Right cardiac atrium (tissue), 5 donors: ENCODE results near the gene IRF2BPL. TPM values are rescaled to one million over a fixed set of nuclear protein-coding genes. Genes with fewer than 3 reads are reported as not detected.
A peak's percentile ranks its signal among the peaks of the same experiment; 100 is the strongest.

Source experiments
- ATAC-seq, 2 donors: fragments of 200-7000 bp; cut with Tn5 transposase; one replicate each; pipeline versions ENCODE4 v1.8.0 to v1.9.1; 2020; ENCODE audit warnings: moderate library complexity in 2 of 2, mild to moderate bottlenecking in 1 of 2
- DNase-seq, 3 donors: peaks; one replicate each; pipeline ENCODE4 v3.0.0-alpha.2; 2020
- H3K27ac ChIP-seq: one replicate; pipeline ENCODE4 v1.5.1; 2013; ENCODE audit warnings: mild to moderate bottlenecking, low read length, control low read depth, moderate library complexity
- H3K27me3 ChIP-seq: one replicate; pipeline ENCODE4 v1.6.1; 2013; ENCODE audit not compliant: control insufficient read depth, insufficient read depth
- H3K4me1 ChIP-seq: one replicate; pipeline ENCODE4 v1.6.1; 2013; ENCODE audit warnings: low read length; ENCODE audit not compliant: control insufficient read depth, insufficient read depth
- H3K4me3 ChIP-seq: one replicate; pipeline ENCODE4 v1.5.1; 2013; ENCODE audit warnings: low read length, control low read depth
- H3K9me3 ChIP-seq: one replicate; pipeline ENCODE4 v1.6.1; 2013; ENCODE audit warnings: low read length; ENCODE audit not compliant: control insufficient read depth
- WGBS: extraction: QIAGEN DNeasy Blood & Tissue Kit; methylation state at CpG from one replicate; pipeline ENCODE4 v1.1.7; 2013; 5-methylcytosine and 5-hydroxymethylcytosine counted together
- intact Hi-C, 4 donors: fragments of 100-400 bp; cut with DNase I; formaldehyde crosslinking; loops; one replicate each; pipeline versions ENCODE4 v1.11.0 to v1.14.0; 2022 to 2023
- polyA plus RNA-seq: library from polyadenylated mRNA; stranded (reverse); fragments of 200-250 nt; gene quantifications from one replicate; pipeline ENCODE4 v1.2.3, GENCODE V29; 2013
- total RNA-seq, 4 donors: library from RNA; stranded (reverse); fragmentation: NEBNext Ultra II Directional; extraction: Animal tissue kit (Norgen Biotek cat#: 25700); gene quantifications; one replicate each; pipeline ENCODE4 v1.2.1, GENCODE V29; 2021
- donor health status: healthy with polysubstance abuse.
- donor health status: DM: no; HTN: yes; CAD: no.
- donor health status: DM: no; HTN: no; CAD: no.
- donor health status: DM: no; HTN: yes; CAD: no; lungs with severe emphysema.
- donor health status: DM: yes; HTN: yes; CAD: no.

Gene IRF2BPL
- total and polyA plus RNA-seq, 5 donors = 22.0 to 61.2 (median 49.2) TPM

- Histone ChIP-seq H3K27me3 (no peaks in the 10 kb centered on the region), H3K9me3 (no peaks in the 10 kb centered on the region), H3K27ac (no peak overlapping the region), H3K4me3 (no peak overlapping the region), H3K4me1 (peaks cover 12% of the 10 kb centered on the region)
- intact Hi-C loops = loop anchor here in 2 of 4 donors (5.0 kb wide), 2 partner anchors 154 to 189 kb away; no protein-coding TSS in a partner anchor
- DNase-seq (no peak), ATAC-seq (no peak)
- WGBS = 78% methylated on average over 6 of the region's 6 CpGs
Measured at GRCh38 chr14:77065851-77066577, 37.5 kb upstream of the IRF2BPL start.

GRCh38 chr14:77064521-77065178 lies 36.1 kb upstream of the IRF2BPL start:
- Histone ChIP-seq H3K27ac (no peak overlapping the region), H3K4me3 (no peak overlapping the region), H3K9me3 (no peaks in the 10 kb centered on the region), H3K27me3 (no peaks in the 10 kb centered on the region), H3K4me1 (peaks cover 6% of the 10 kb centered on the region)
- DNase-seq = no peak
- intact Hi-C loops = loop anchor here in 2 of 4 donors (5.0 kb wide), 2 partner anchors 152 to 187 kb away; no protein-coding TSS in a partner anchor
- 83% methylated on average over 8 of the region's 8 CpGs for WGBS
- ATAC-seq = peak in 1 of 2 donors; percentile 12

GRCh38 chr14:77063571-77064171 lies 35.2 kb upstream of the IRF2BPL start:
- Histone ChIP-seq H3K4me3 (no peak overlapping the region), H3K27me3 (no peaks in the 10 kb centered on the region), H3K27ac (no peak overlapping the region), H3K9me3 (no peaks in the 10 kb centered on the region), H3K4me1 (peaks cover 6% of the 10 kb centered on the region)
- WGBS = 61% methylated on average over 10 of the region's 10 CpGs
- ATAC-seq (no peak), DNase-seq (peak in 2 of 3 donors; percentile 49 to 51)
- intact Hi-C loops = no loop called here

GRCh38 chr14:77062261-77062660 lies 33.8 kb upstream of the IRF2BPL start:
- intact Hi-C loops = no loop called here
- Histone ChIP-seq H3K4me1 (peaks cover 3% of the 10 kb centered on the region), H3K27me3 (no peaks in the 10 kb centered on the region), H3K9me3 (no peaks in the 10 kb centered on the region), H3K4me3 (no peak overlapping the region), H3K27ac (no peak overlapping the region)
- ATAC-seq (no peak), DNase-seq (no peak)
- WGBS = 87% methylated on average over 3 of the region's 3 CpGs

- Histone ChIP-seq H3K9me3 (no peaks in the 10 kb centered on the region), H3K27ac (no peak overlapping the region), H3K4me1 (peaks cover 3% of the 10 kb centered on the region), H3K27me3 (no peaks in the 10 kb centered on the region), H3K4me3 (no peak overlapping the region)
- DNase-seq (peak in 1 of 3 donors; percentile 10), ATAC-seq (no peak)
- intact Hi-C loops = no loop called here
- WGBS = 92% methylated on average over 12 of the region's 12 CpGs
Measured at GRCh38 chr14:77061630-77062257, 33.2 kb upstream of the IRF2BPL start.

- 52% methylated on average over 12 of the region's 12 CpGs for WGBS
- Histone ChIP-seq H3K27ac (no peak overlapping the region), H3K9me3 (no peaks in the 10 kb centered on the region), H3K27me3 (no peaks in the 10 kb centered on the region), H3K4me3 (no peak overlapping the region), H3K4me1 (peaks cover 3% of the 10 kb centered on the region)
- DNase-seq (peak in 2 of 3 donors; percentile 47 to 56), ATAC-seq (peak in 1 of 2 donors; percentile 76)
- intact Hi-C loops = no loop called here
Measured at GRCh38 chr14:77059276-77059915, 30.9 kb upstream of the IRF2BPL start.

GRCh38 chr14:77058785-77059184 lies 30.3 kb upstream of the IRF2BPL start:
- DNase-seq (no peak), ATAC-seq (no peak)
- intact Hi-C loops = no loop called here
- H3K27me3 ChIP-seq = no peaks in the 10 kb centered on the region
- H3K27ac ChIP-seq = no peak overlapping the region
- H3K4me3 ChIP-seq = no peak overlapping the region
- H3K9me3 ChIP-seq = no peaks in the 10 kb centered on the region
- peaks cover under 1% of the 10 kb centered on the region for H3K4me1 ChIP-seq
- 84% methylated on average over 9 of the region's 9 CpGs for WGBS

- Histone ChIP-seq H3K4me3 (no peak overlapping the region), H3K27me3 (no peaks in the 10 kb centered on the region), H3K9me3 (no peaks in the 10 kb centered on the region), H3K27ac (no peak overlapping the region), H3K4me1 (no peaks in the 10 kb centered on the region)
- intact Hi-C loops = no loop called here
- ATAC-seq (no peak), DNase-seq (no peak)
- 91% methylated on average over 9 of the region's 9 CpGs for WGBS
Measured at GRCh38 chr14:77058117-77058516, 29.6 kb upstream of the IRF2BPL start.

- Histone ChIP-seq H3K9me3 (no peaks in the 10 kb centered on the region), H3K27me3 (no peaks in the 10 kb centered on the region), H3K4me3 (no peak overlapping the region), H3K27ac (no peak overlapping the region), H3K4me1 (peaks cover 4% of the 10 kb centered on the region)
- DNase-seq (no peak), ATAC-seq (no peak)
- 84% methylated on average over 3 of the region's 3 CpGs for WGBS
- intact Hi-C loops = no loop called here
Measured at GRCh38 chr14:77055981-77056380, 27.5 kb upstream of the IRF2BPL start.

- ATAC-seq = no peak
- Histone ChIP-seq H3K4me3 (no peak overlapping the region), H3K27ac (peak overlapping the region; percentile 3), H3K9me3 (no peaks in the 10 kb centered on the region), H3K27me3 (no peaks in the 10 kb centered on the region), H3K4me1 (peaks cover 8% of the 10 kb centered on the region)
- peak in 1 of 3 donors; percentile 49 for DNase-seq
- 69% methylated on average over 5 of the region's 5 CpGs for WGBS
- intact Hi-C loops = no loop called here
Measured at GRCh38 chr14:77055306-77055705, 26.8 kb upstream of the IRF2BPL start.
